ENCODE data around the gene WASF3. TPM values are rescaled to one million over a fixed set of nuclear protein-coding genes. Genes with fewer than 3 reads are reported as not detected.

Gene WASF3
- total RNA-seq, 1 experiment from 2014 or later, result 0.18 TPM

GRCh38 chr13:26695360-26695705, 137.8 kb downstream of the WASF3 start:
- Histone ChIP-seq H3K36me3 (no peaks in the 10 kb centered on the region), H3K4me1 (replicated peaks) (no peaks in the 10 kb centered on the region), H3K4me3 (no peak overlapping the region), H3K27me3 (replicated peaks) (no peaks in the 10 kb centered on the region), H3K9me3 (replicated peaks) (no peaks in the 10 kb centered on the region), H3K27ac (no peak overlapping the region)
- no peak for DNase-seq (ENCODE audit: low read depth in 1 of 2, low spot score in 2 of 2)

DNA sequence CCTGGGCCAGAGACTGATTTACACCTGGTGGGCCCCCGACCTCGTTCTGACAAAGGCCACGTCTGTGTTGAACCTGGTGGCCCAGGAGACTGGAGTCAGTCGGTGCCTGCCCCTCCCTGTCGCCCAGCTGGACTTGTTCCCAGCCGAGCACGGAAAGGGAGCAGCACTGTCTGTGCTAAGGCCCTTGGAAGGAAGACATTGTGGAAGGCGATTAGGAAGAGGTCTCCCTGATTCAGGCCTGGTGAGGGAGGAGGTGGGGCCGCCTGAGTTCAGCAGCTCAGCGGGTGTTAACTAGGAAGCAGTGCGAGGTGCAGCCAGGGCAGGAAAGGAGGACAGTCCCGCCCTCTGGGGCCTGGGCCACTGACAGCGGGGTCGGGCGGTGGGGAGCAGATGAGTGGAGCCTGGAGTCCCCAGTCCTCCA, 138.4 kb downstream of the WASF3 start:
- Histone ChIP-seq H3K4me3 (no peak overlapping the region), H3K27ac (no peak overlapping the region), H3K4me1 (replicated peaks) (no peaks in the 10 kb centered on the region), H3K27me3 (replicated peaks) (no peaks in the 10 kb centered on the region), H3K9me3 (replicated peaks) (no peaks in the 10 kb centered on the region), H3K36me3 (no peaks in the 10 kb centered on the region)
- DNase-seq (ENCODE audit: low read depth in 1 of 2, low spot score in 2 of 2), result no peak

DNA sequence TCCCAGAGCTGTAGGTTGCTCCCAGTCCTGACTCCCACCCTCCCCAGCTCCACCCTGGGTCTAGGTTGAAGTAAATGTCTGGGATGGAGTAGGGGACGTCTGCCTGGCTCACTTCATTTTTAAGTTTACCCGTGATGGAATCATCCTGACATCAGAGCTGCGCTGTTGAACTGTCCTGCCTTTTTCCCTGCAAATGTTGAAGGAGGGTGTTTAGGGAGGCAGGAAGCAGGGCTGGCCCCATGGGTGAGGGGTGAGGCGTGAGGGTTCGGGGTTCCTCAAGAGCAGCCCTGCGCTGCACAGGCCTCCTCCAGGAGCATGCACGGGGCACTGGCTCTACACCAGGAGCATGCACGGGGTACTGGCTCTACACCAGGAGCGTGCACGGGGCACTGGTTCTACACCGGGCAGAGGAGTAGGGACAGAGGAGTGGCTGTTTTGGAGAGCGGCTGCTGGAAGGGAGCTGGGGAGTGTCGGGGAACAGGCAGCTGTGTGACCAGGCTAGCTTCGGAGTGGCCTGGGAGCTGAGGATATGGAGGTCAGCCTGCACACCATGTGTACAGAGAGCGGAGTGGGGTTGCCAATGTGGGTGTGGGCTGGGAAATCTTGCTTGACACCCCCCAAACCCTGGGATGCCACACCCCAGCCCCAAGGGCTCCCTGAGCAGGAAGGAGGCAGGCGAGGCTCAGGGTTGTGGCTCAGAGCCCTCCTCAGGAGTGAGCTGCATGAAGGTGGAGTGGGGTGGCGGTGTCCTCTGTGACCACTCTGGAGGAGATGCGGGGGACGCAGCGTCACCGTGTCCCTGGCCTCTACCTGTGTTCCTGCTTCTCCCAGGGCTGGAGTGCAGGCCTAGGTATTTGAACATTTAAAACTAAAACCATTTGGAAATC, 139.8 kb downstream of the WASF3 start:
- no peaks in the 10 kb centered on the region for H3K36me3 ChIP-seq
- no peaks in the 10 kb centered on the region for H3K4me1 ChIP-seq (replicated peaks)
- no peaks in the 10 kb centered on the region for H3K9me3 ChIP-seq (replicated peaks)
- no peak for DNase-seq (ENCODE audit: low read depth in 1 of 2, low spot score in 2 of 2)
- no peak overlapping the region for H3K27ac ChIP-seq
- H3K27me3 ChIP-seq (replicated peaks), result peaks cover 1% of the 10 kb centered on the region; the same call in 1 of the 2 replicates
- H3K4me3 ChIP-seq, result no peak overlapping the region

GRCh38 chr13:26698392-26699196, 141.1 kb downstream of the WASF3 start:
- DNase-seq (ENCODE audit: low read depth in 1 of 2, low spot score in 2 of 2), result peak; percentile 38 to 47
- Histone ChIP-seq H3K4me3 (no peak overlapping the region), H3K27me3 (replicated peaks) (peaks cover 6% of the 10 kb centered on the region), H3K36me3 (no peaks in the 10 kb centered on the region), H3K4me1 (replicated peaks) (no peaks in the 10 kb centered on the region), H3K27ac (no peak overlapping the region), H3K9me3 (replicated peaks) (no peaks in the 10 kb centered on the region)

DNA sequence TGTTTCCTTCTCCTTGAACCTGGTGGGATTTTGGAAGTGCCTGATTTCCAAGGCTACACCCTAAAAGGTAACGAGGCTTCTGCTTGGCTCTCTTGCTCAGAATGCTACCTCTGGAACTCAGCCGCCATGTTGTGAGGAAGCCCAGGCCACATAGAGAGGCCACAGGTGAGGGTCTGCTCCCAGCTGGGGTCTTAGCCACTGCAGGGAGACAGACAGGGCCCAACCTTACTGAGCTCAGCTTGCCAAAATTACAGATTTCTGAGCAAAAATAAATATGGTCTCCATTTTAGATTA, 141.7 kb downstream of the WASF3 start:
- Histone ChIP-seq H3K27me3 (replicated peaks) (peaks cover 6% of the 10 kb centered on the region), H3K4me3 (no peak overlapping the region), H3K4me1 (replicated peaks) (no peaks in the 10 kb centered on the region), H3K9me3 (replicated peaks) (no peaks in the 10 kb centered on the region), H3K27ac (no peak overlapping the region), H3K36me3 (no peaks in the 10 kb centered on the region)
- no peak for DNase-seq (ENCODE audit: low read depth in 1 of 2, low spot score in 2 of 2)

DNA sequence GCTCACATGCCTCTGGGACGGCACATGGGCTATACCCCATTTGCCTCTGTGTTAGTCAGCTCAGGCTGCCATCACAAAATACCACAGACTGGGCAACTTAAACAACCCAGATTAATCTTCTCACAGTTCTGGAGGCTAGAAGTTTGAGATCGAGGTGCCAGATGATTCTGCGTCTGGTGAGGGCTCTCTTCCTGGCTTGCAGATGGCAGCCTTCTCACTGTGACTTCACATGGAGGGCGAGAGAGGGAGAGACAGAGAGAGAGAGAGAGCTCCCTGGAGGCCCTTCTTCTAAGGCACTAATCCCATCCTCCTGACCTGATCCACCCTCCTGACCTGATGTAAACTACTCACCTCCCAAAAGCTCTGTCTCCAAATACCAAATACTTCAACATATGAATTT, 148.1 kb downstream of the WASF3 start:
- no peaks in the 10 kb centered on the region for H3K4me1 ChIP-seq (replicated peaks)
- no peaks in the 10 kb centered on the region for H3K36me3 ChIP-seq
- no peak overlapping the region for H3K27ac ChIP-seq
- no peaks in the 10 kb centered on the region for H3K9me3 ChIP-seq (replicated peaks)
- peaks cover 6% of the 10 kb centered on the region for H3K27me3 ChIP-seq (replicated peaks)
- no peak for DNase-seq (ENCODE audit: low read depth in 1 of 2, low spot score in 2 of 2)
- H3K4me3 ChIP-seq, result no peak overlapping the region

DNA sequence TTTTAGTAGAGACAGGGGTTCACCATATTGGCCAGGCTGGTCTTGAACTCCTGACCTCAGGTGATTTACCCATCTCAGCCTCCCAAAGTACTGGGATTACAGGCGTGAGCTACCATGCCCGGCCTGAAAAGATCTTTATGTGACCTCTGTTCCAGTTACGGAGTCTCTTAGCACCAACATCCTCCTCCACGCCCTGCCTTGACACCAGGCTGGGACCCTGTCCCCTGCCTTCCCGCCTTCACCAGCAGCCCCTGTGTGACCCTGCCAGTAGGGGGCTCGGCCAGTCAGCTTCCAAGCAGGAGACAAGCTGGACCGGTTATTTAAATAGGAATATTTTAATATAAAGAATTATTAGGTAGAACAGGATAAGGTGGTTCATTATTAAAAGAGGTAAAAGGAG, 148.9 kb downstream of the WASF3 start:
- H3K27me3 ChIP-seq (replicated peaks), result peaks cover 6% of the 10 kb centered on the region
- H3K4me1 ChIP-seq (replicated peaks), result no peaks in the 10 kb centered on the region
- H3K4me3 ChIP-seq, result no peak overlapping the region
- H3K27ac ChIP-seq, result no peak overlapping the region
- no peaks in the 10 kb centered on the region for H3K36me3 ChIP-seq
- no peak for DNase-seq (ENCODE audit: low read depth in 1 of 2, low spot score in 2 of 2)
- no peaks in the 10 kb centered on the region for H3K9me3 ChIP-seq (replicated peaks)

DNA sequence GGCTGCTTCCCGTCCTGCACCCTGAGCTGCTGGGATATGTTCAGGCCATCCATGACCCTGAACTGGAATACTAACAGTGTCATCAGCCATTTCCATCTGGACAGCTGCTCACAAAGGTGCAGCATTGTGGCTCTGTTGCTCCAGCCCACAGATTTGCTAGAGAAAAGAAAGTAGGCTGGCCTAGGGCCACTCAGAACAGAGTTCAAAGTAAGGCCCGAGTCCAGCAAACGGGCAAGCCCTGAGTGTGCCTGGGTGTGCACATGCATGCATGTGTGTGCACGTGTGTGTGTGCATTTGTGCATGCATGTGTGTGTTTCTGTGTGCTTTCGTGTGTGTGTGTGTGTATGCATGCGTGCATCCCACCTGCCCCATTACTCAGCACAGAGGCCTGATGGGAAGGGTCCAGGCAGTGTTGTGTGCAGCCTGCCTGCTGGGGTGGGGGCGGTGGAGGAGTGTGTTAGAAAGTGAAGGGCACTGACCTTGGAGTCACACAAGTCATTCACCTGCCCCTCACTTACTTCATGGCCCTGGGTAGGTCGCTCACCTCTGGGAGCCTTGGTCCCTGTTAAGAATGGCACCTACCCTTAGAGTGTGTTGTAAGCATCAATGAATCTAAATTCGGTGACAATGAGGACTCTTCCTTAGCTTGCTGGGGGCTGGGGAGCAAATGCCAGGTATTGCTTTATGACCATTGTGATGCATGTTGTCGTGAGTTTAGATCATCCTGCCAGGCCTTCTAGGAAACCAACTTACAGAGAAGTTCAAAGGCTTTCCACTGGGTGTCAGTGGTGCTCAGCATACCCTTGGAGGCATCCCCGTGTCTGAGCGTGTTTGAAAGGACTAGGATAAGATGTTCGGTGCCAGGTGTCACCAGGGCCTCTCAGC, 149.9 kb downstream of the WASF3 start:
- Histone ChIP-seq H3K4me1 (replicated peaks) (no peaks in the 10 kb centered on the region), H3K9me3 (replicated peaks) (no peaks in the 10 kb centered on the region), H3K36me3 (no peaks in the 10 kb centered on the region), H3K27me3 (replicated peaks) (peaks cover 4% of the 10 kb centered on the region), H3K4me3 (no peak overlapping the region), H3K27ac (no peak overlapping the region)
- DNase-seq (ENCODE audit: low read depth in 1 of 2, low spot score in 2 of 2), result no peak

DNA sequence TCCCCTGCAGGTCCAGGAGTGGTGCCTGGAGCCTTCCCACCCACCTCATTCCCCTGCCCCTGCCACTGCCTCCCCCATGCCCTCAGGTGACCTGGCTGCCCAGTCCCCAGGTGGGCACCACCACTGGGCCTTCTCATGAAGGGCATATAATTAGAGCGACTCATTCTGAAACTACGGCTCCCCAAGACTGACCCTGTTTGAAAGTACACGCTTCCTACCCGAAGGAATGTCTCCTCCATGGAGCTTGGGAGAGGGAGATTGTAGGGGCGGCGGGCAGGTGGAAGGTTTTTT, 150.5 kb downstream of the WASF3 start:
- Histone ChIP-seq H3K4me1 (replicated peaks) (no peaks in the 10 kb centered on the region), H3K27me3 (replicated peaks) (no peaks in the 10 kb centered on the region), H3K36me3 (no peaks in the 10 kb centered on the region), H3K27ac (no peak overlapping the region), H3K9me3 (replicated peaks) (no peaks in the 10 kb centered on the region), H3K4me3 (no peak overlapping the region)
- DNase-seq (ENCODE audit: low read depth in 1 of 2, low spot score in 2 of 2), result no peak

GRCh38 chr13:26709461-26709860, 152.0 kb downstream of the WASF3 start:
- Histone ChIP-seq H3K4me3 (no peak overlapping the region), H3K36me3 (no peaks in the 10 kb centered on the region), H3K4me1 (replicated peaks) (no peaks in the 10 kb centered on the region), H3K27me3 (replicated peaks) (no peaks in the 10 kb centered on the region), H3K27ac (no peak overlapping the region), H3K9me3 (replicated peaks) (no peaks in the 10 kb centered on the region)
- no peak for DNase-seq (ENCODE audit: low read depth in 1 of 2, low spot score in 2 of 2)

DNA sequence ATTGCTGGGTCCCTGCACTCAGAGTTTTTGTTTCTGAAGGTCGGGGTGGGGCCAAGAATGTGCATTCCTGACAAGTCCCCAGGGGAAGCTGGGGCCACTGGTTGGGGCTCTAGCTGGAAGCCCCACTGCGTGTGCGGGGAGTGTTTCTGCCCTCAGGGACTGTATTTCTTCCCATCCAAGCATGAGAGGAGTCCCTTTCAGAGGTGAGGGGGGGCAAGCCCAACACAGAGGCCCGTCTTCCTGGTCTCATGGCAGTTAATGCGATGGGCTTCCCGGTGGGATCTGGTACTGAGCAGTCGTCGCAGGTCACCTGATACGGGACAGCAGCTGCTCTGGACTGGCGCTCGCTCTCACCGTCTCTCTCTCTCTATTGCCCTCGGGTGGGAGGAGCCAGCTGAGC, 152.7 kb downstream of the WASF3 start:
- Histone ChIP-seq H3K27ac (no peak overlapping the region), H3K27me3 (replicated peaks) (no peaks in the 10 kb centered on the region), H3K4me3 (no peak overlapping the region), H3K4me1 (replicated peaks) (no peaks in the 10 kb centered on the region), H3K9me3 (replicated peaks) (no peaks in the 10 kb centered on the region), H3K36me3 (no peaks in the 10 kb centered on the region)
- DNase-seq (ENCODE audit: low read depth in 1 of 2, low spot score in 2 of 2), result no peak

- Histone ChIP-seq H3K27me3 (replicated peaks) (no peaks in the 10 kb centered on the region), H3K36me3 (no peaks in the 10 kb centered on the region), H3K27ac (no peak overlapping the region), H3K9me3 (replicated peaks) (no peaks in the 10 kb centered on the region), H3K4me3 (no peak overlapping the region), H3K4me1 (replicated peaks) (no peaks in the 10 kb centered on the region)
- DNase-seq (ENCODE audit: low read depth in 1 of 2, low spot score in 2 of 2), result no peak
Measured at GRCh38 chr13:26711211-26711610, 153.7 kb downstream of the WASF3 start.

GRCh38 chr13:26713341-26713740, 155.9 kb downstream of the WASF3 start:
- DNase-seq (ENCODE audit: low read depth in 1 of 2, low spot score in 2 of 2), result no peak

GRCh38 chr13:26716984-26717383, 159.5 kb downstream of the WASF3 start:
- no peak for DNase-seq (ENCODE audit: low read depth in 1 of 2, low spot score in 2 of 2)
- Histone ChIP-seq H3K4me1 (replicated peaks) (no peaks in the 10 kb centered on the region), H3K36me3 (no peaks in the 10 kb centered on the region), H3K4me3 (no peak overlapping the region), H3K27me3 (replicated peaks) (no peaks in the 10 kb centered on the region; the same call in 1 of the 2 replicates), H3K27ac (no peak overlapping the region), H3K9me3 (replicated peaks) (no peaks in the 10 kb centered on the region)

More at GRCh38 chr13:26713341-26713740, 155.9 kb downstream of the WASF3 start:
- no peaks in the 10 kb centered on the region for H3K9me3 ChIP-seq (replicated peaks)
- no peaks in the 10 kb centered on the region for H3K4me1 ChIP-seq (replicated peaks)
- H3K27ac ChIP-seq, result no peak overlapping the region
- H3K4me3 ChIP-seq, result no peak overlapping the region
- H3K27me3 ChIP-seq (replicated peaks), result no peaks in the 10 kb centered on the region
- no peaks in the 10 kb centered on the region for H3K36me3 ChIP-seq

Measured in SJSA1 (cell line).